IMR-90 (cell line): ENCODE data around the gene ADAMTSL1. TPM values are rescaled to one million over a fixed set of nuclear protein-coding genes. Genes with fewer than 3 reads are reported as not detected.

Source experiments
- ATAC-seq: fragments of 200-7000 bp; cut with Tn5 transposase; 2 replicates; pipeline ENCODE4 v1.9.1; 2020; ENCODE audit warnings: low read depth, mild to moderate bottlenecking, moderate library complexity
- BruUV-seq: library from RNA; stranded (reverse); fragments of 400-500 nt; replicated peaks from 2 replicates; lab custom pipeline; 2021; lab: Mats Ljungman, UMichigan
- CTCF ChIA-PET: fragments of 300-600 bp; formaldehyde crosslinking; extraction: SDS; loops from one replicate; lab custom pipeline; 2021; ENCODE audit warnings: antibody characterized with exemption; lab: Yijun Ruan, JAX
- POLR2A ChIA-PET: fragments of 300-600 bp; sonication (Branson Sonifier 250); formaldehyde crosslinking; loops from one replicate; lab custom pipeline; 2022; ENCODE audit warnings: antibody characterized with exemption; ENCODE audit not compliant: unreplicated experiment; lab: Charles Lee
- DNase-seq: peaks from one replicate; pipeline ENCODE4 v3.0.0; 2013
- H2AFZ ChIP-seq: replicated peaks from 2 replicates; pipeline ENCODE3; 2013; ENCODE audit warnings: low read length, mild to moderate bottlenecking; ENCODE audit not compliant: poor library complexity
- H2AK5ac ChIP-seq: 2 replicates; pipeline ENCODE4 v1.6.1; 2013; ENCODE audit warnings: low read depth, low read length, inconsistent platforms
- H2AK9ac ChIP-seq: replicated peaks from 2 replicates; pipeline ENCODE3; 2013; ENCODE audit warnings: mild to moderate bottlenecking, low read depth, low read length, moderate library complexity; ENCODE audit not compliant: poor library complexity
- H2BK120ac ChIP-seq: 2 replicates; pipeline ENCODE4 v1.6.1; 2013; ENCODE audit warnings: low read depth, low read length, inconsistent platforms
- H2BK15ac ChIP-seq: 3 replicates; pipeline ENCODE4 v1.6.1; 2013; ENCODE audit warnings: low read depth, low read length, inconsistent platforms
- H2BK20ac ChIP-seq: 2 replicates; pipeline ENCODE4 v1.6.1; 2013; ENCODE audit warnings: low read depth, mild to moderate bottlenecking, inconsistent platforms, low read length, moderate library complexity
- H2BK5ac ChIP-seq: 2 replicates; pipeline ENCODE4 v1.6.1; 2013; ENCODE audit warnings: mild to moderate bottlenecking, low read depth, low read length, inconsistent platforms; ENCODE audit not compliant: poor library complexity, severe bottlenecking
- H3K14ac ChIP-seq: replicated peaks from 2 replicates; pipeline ENCODE4 v1.6.1; 2013; ENCODE audit warnings: low read depth, low read length, inconsistent platforms
- H3K18ac ChIP-seq: 2 replicates; pipeline ENCODE4 v1.6.1; 2013; ENCODE audit warnings: low read depth, low read length, control low read depth
- H3K23ac ChIP-seq: 2 replicates; pipeline ENCODE4 v1.6.1; 2013; ENCODE audit warnings: low read depth, low read length, inconsistent platforms
- H3K27ac ChIP-seq: 2 replicates; pipeline ENCODE4 v1.5.1; 2013; ENCODE audit warnings: mild to moderate bottlenecking, control low read depth, low read length; ENCODE audit not compliant: insufficient read depth
- H3K27me3 ChIP-seq: 2 replicates; pipeline ENCODE4 v1.6.1; 2013; ENCODE audit warnings: low read length; ENCODE audit not compliant: control insufficient read depth, insufficient read depth
- H3K36me3 ChIP-seq: 2 replicates; pipeline ENCODE4 v1.6.1; 2013; ENCODE audit warnings: low read length, mixed read lengths; ENCODE audit not compliant: control insufficient read depth, insufficient read depth
- H3K4ac ChIP-seq: 2 replicates; pipeline ENCODE4 v1.6.1; 2013; ENCODE audit warnings: low read depth, low read length, inconsistent platforms
- H3K4me1 ChIP-seq: 2 replicates; pipeline ENCODE4 v1.6.1; 2013; ENCODE audit warnings: low read length, mixed read lengths; ENCODE audit not compliant: control insufficient read depth, insufficient read depth
- H3K4me2 ChIP-seq: 2 replicates; pipeline ENCODE4 v1.6.1; 2013; ENCODE audit warnings: low read depth, mild to moderate bottlenecking, control low read depth, low read length, moderate library complexity
- H3K4me3 ChIP-seq: 2 replicates; pipeline ENCODE4 v1.5.1; 2013; ENCODE audit warnings: low read depth, mild to moderate bottlenecking, control low read depth, low read length, moderate library complexity; ENCODE audit not compliant: insufficient read depth
- H3K56ac ChIP-seq: 2 replicates; pipeline ENCODE4 v1.6.1; 2013; ENCODE audit warnings: low read length, inconsistent platforms; ENCODE audit not compliant: insufficient read depth; ENCODE audit errors: extremely low read depth
- H3K79me1 ChIP-seq, 2 experiments: 2 replicates each; pipeline ENCODE4 v1.6.1; 2013; ENCODE audit warnings: low read length in 2 of 2, inconsistent platforms in 1 of 2, low read depth in 1 of 2
- H3K9ac ChIP-seq: 2 replicates; pipeline ENCODE4 v1.6.1; 2013; ENCODE audit warnings: low read depth, low read length, control low read depth
- H3K9me1 ChIP-seq: 2 replicates; pipeline ENCODE4 v1.6.1; 2013; ENCODE audit warnings: low read length, inconsistent platforms; ENCODE audit not compliant: insufficient read depth
- H3K9me3 ChIP-seq: 2 replicates; pipeline ENCODE4 v1.6.1; 2013; ENCODE audit warnings: low read length; ENCODE audit not compliant: control insufficient read depth, insufficient read depth
- H4K20me1 ChIP-seq: 2 replicates; pipeline ENCODE4 v1.6.1; 2013; ENCODE audit warnings: low read length, inconsistent platforms; ENCODE audit not compliant: insufficient read depth
- H4K5ac ChIP-seq: 2 replicates; pipeline ENCODE4 v1.6.1; 2013; ENCODE audit warnings: mild to moderate bottlenecking, low read depth, low read length, control low read depth
- H4K8ac ChIP-seq, 2 experiments: 2 replicates each; pipeline ENCODE4 v1.6.1; 2013; ENCODE audit warnings: low read depth in 2 of 2, low read length in 2 of 2, control low read depth in 1 of 2, inconsistent platforms in 1 of 2
- H4K91ac ChIP-seq: 2 replicates; pipeline ENCODE4 v1.6.1; 2013; ENCODE audit warnings: low read depth, low read length, inconsistent platforms; ENCODE audit not compliant: insufficient read depth
- BHLHE40 ChIP-seq: fragments of 150-350 bp; IDR thresholded peaks from 2 replicates; pipeline ENCODE4 v1.6.1; 2016; ENCODE audit warnings: mild to moderate bottlenecking, low read depth, low read length
- CEBPB ChIP-seq: IDR thresholded peaks from 2 replicates; pipeline ENCODE4 v1.6.1; 2012; ENCODE audit warnings: low read depth, low read length, improper control_type of control experiment
- CHD1 ChIP-seq: IDR thresholded peaks from 2 replicates; pipeline ENCODE4 v1.6.1; 2012; ENCODE audit warnings: low read depth, low read length, improper control_type of control experiment
- FOS ChIP-seq: fragments of 150-350 bp; IDR thresholded peaks from 2 replicates; pipeline ENCODE4 v1.6.1; 2016; ENCODE audit warnings: low read depth, low read length
- MAZ ChIP-seq: IDR thresholded peaks from 2 replicates; pipeline ENCODE4 v1.6.1; 2012; ENCODE audit warnings: low read depth, mild to moderate bottlenecking, low read length, improper control_type of control experiment, moderate library complexity, borderline replicate concordance
- MXI1 ChIP-seq: IDR thresholded peaks from 2 replicates; pipeline ENCODE4 v1.6.1; 2012; ENCODE audit warnings: low read depth, mild to moderate bottlenecking, low read length, moderate library complexity, borderline replicate concordance
- NFE2L2 ChIP-seq: fragments of 150-350 bp; IDR thresholded peaks from 2 replicates; pipeline ENCODE4 v1.6.1; 2016; ENCODE audit warnings: low read depth, mild to moderate bottlenecking, low read length
- RAD21 ChIP-seq: IDR thresholded peaks from 2 replicates; pipeline ENCODE4 v1.6.1; 2012; ENCODE audit warnings: low read length, improper control_type of control experiment
- RCOR1 ChIP-seq: IDR thresholded peaks from 2 replicates; pipeline ENCODE4 v1.6.1; 2012; ENCODE audit warnings: mild to moderate bottlenecking, low read length, improper control_type of control experiment; ENCODE audit not compliant: insufficient replicate concordance
- SMC3 ChIP-seq: fragments of 150-350 bp; IDR thresholded peaks from 2 replicates; pipeline ENCODE4 v1.6.1; 2016; ENCODE audit warnings: low read depth, mild to moderate bottlenecking, antibody characterized with exemption, low read length, moderate library complexity
- whole genome bisulfite sequencing, 2 experiments: methylation state at CpG; one replicate each; pipeline versions ENCODE4 v1.1.5 to v1.1.7; 2013; ENCODE audit warnings: missing lambda C conversion rate in 2 of 2; ENCODE audit not compliant: insufficient read length in 1 of 2; ENCODE audit errors: extremely low coverage in 2 of 2; 5-methylcytosine and 5-hydroxymethylcytosine counted together
- dilution Hi-C: fragments of 300-500 bp; cut with HindIII; formaldehyde crosslinking; loops from one replicate; pipeline ENCODE4 v1.14.3; 2018; ENCODE audit warnings: low sequenced_read_pairs; ENCODE audit not compliant: unreplicated experiment
- in situ Hi-C: fragments of 300-500 bp; cut with MboI; formaldehyde crosslinking; loops from 3 replicates; pipeline ENCODE4 v1.14.3; 2019; ENCODE audit warnings: low sequenced_read_pairs, inconsistent platforms, mixed read lengths
- intact Hi-C: fragments of 100-400 bp; cut with micrococcal nuclease; formaldehyde crosslinking; loops from 2 replicates; pipeline ENCODE4 v1.10.0; 2022
- polyA plus RNA-seq, 3 experiments: library from polyadenylated mRNA; depleted of rRNA; stranded (reverse); fragments of >200 nt; gene quantifications; 2 replicates each; pipeline ENCODE4 v1.2.3, GENCODE V29; 2012; ENCODE audit warnings: low replicate concordance in 1 of 3
- total RNA-seq: library from RNA; depleted of rRNA; stranded (reverse); fragments of >200 nt; gene quantifications from 2 replicates; pipeline ENCODE4 v1.2.3, GENCODE V29; 2012
- TF ChIP-seq, protein P1 (sequence below): conservative IDR thresholded peaks from 2 replicates; pipeline ENCODE4 v1.5.1; 2012; ENCODE audit warnings: mild to moderate bottlenecking, low read depth, low read length, improper control_type of control experiment
- TF ChIP-seq, protein P2 (sequence below): fragments of 150-350 bp; IDR thresholded peaks from 2 replicates; pipeline ENCODE4 v1.6.1; 2017; ENCODE audit warnings: mild to moderate bottlenecking, antibody characterized with exemption, low read length, low read depth
- TF ChIP-seq, protein P3 (sequence below): fragments of 150-350 bp; IDR thresholded peaks from 2 replicates; pipeline ENCODE4 v1.6.1; 2016; ENCODE audit warnings: low read depth, mild to moderate bottlenecking, low read length, moderate library complexity, borderline replicate concordance

Gene ADAMTSL1
- total and polyA plus RNA-seq, 2 of the 4 experiments (the other 2 are of a cell fraction) = 38.2 to 62.2 TPM

DNA sequence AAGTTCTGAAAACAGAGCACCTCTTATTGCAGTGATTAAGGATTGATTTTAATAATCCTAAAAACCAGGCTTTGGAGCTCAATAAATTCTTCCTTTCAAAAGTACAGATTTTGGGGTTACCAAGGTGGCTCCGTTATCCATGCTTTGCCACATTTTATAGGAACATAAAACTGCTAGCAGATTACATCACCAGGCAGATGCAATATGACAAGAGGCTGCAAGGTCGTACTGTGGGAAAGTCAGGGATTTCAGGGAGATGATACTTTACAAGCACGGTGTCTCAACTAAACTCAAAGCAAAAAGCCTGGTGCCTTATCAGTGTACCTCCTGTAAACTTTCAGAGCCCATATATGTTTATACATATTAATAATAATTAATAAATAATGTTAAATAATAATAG is 28.6 kb downstream of the ADAMTSL1 start:
- no CpG with 5 or more reads among the region's 3 CpGs for WGBS, 2 experiments
- H3K9me1 ChIP-seq = no peaks in the 10 kb centered on the region
- no peak overlapping the region for H2AFZ ChIP-seq
- H3K27ac ChIP-seq = no peak overlapping the region
- H3K4me1 ChIP-seq = no peaks in the 10 kb centered on the region
- H3K14ac ChIP-seq = no peak overlapping the region
- intact Hi-C loops = no loop called here
- no peaks in the 10 kb centered on the region; a peak in 1 of 4 replicates for H3K79me1 ChIP-seq
- no peak overlapping the region for H4K8ac ChIP-seq
- ChIA-PET CTCF (no interaction called here), POLR2A (no interaction called here)
- no peak overlapping the region for H2BK20ac ChIP-seq
- H3K18ac ChIP-seq = no peak overlapping the region
- no peaks in the 10 kb centered on the region for H3K36me3 ChIP-seq
- no peak overlapping the region for H3K4me2 ChIP-seq
- no peak overlapping the region for H3K4me3 ChIP-seq
- H4K5ac ChIP-seq = no peak overlapping the region
- no peak overlapping the region for H3K4ac ChIP-seq
- no peaks in the 10 kb centered on the region for H3K27me3 ChIP-seq
- no TSS peak for BruUV-seq
- ATAC-seq (no peak), DNase-seq (no peak)
- no peak for TF ChIP-seq RAD21
- no peak for TF ChIP-seq FOS
- TF ChIP-seq, protein P1, sequence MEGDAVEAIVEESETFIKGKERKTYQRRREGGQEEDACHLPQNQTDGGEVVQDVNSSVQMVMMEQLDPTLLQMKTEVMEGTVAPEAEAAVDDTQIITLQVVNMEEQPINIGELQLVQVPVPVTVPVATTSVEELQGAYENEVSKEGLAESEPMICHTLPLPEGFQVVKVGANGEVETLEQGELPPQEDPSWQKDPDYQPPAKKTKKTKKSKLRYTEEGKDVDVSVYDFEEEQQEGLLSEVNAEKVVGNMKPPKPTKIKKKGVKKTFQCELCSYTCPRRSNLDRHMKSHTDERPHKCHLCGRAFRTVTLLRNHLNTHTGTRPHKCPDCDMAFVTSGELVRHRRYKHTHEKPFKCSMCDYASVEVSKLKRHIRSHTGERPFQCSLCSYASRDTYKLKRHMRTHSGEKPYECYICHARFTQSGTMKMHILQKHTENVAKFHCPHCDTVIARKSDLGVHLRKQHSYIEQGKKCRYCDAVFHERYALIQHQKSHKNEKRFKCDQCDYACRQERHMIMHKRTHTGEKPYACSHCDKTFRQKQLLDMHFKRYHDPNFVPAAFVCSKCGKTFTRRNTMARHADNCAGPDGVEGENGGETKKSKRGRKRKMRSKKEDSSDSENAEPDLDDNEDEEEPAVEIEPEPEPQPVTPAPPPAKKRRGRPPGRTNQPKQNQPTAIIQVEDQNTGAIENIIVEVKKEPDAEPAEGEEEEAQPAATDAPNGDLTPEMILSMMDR = no peak
- TF ChIP-seq NFE2L2 = no peak
- no peak for TF ChIP-seq MXI1
- TF ChIP-seq, protein P2, sequence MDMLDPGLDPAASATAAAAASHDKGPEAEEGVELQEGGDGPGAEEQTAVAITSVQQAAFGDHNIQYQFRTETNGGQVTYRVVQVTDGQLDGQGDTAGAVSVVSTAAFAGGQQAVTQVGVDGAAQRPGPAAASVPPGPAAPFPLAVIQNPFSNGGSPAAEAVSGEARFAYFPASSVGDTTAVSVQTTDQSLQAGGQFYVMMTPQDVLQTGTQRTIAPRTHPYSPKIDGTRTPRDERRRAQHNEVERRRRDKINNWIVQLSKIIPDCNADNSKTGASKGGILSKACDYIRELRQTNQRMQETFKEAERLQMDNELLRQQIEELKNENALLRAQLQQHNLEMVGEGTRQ = no peak
- TF ChIP-seq BHLHE40 = no peak
- TF ChIP-seq RCOR1 = no peak
- TF ChIP-seq CHD1 = no peak
- TF ChIP-seq, protein P3, sequence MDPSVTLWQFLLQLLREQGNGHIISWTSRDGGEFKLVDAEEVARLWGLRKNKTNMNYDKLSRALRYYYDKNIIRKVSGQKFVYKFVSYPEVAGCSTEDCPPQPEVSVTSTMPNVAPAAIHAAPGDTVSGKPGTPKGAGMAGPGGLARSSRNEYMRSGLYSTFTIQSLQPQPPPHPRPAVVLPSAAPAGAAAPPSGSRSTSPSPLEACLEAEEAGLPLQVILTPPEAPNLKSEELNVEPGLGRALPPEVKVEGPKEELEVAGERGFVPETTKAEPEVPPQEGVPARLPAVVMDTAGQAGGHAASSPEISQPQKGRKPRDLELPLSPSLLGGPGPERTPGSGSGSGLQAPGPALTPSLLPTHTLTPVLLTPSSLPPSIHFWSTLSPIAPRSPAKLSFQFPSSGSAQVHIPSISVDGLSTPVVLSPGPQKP = no peak
- no peak for TF ChIP-seq CEBPB
- TF ChIP-seq MAZ = no peak
- TF ChIP-seq SMC3 = no peak
- no peak overlapping the region for H2AK5ac ChIP-seq
- H4K91ac ChIP-seq = no peak overlapping the region
- H2BK5ac ChIP-seq = no peak overlapping the region
- H3K9ac ChIP-seq = no peak overlapping the region
- dilution Hi-C loops = no loop called here
- no peak overlapping the region for H3K23ac ChIP-seq
- no peaks in the 10 kb centered on the region for H4K20me1 ChIP-seq
- H2BK120ac ChIP-seq = no peak overlapping the region
- H2AK9ac ChIP-seq = no peak overlapping the region
- no peak overlapping the region for H3K56ac ChIP-seq
- H2BK15ac ChIP-seq = no peak overlapping the region
- no peaks in the 10 kb centered on the region for H3K9me3 ChIP-seq
- in situ Hi-C loops = no loop called here
